Activated naive CD8-positive, alpha-beta T cell treated with anti-CD3 and anti-CD28 coated beads for 36 hours (primary cell): ENCODE measurements around the gene ZNF608. TPM values are rescaled to one million over a fixed set of nuclear protein-coding genes. Genes with fewer than 3 reads are reported as not detected.

Experiments used
- DNase-seq: peaks from one replicate; pipeline ENCODE4 v3.0.0; 2021
- H3K27ac Mint-ChIP-seq: one replicate; pipeline ENCODE4 v1.8.0; 2022; ENCODE audit warnings: mild to moderate bottlenecking, moderate library complexity, mixed read lengths
- H3K27me3 Mint-ChIP-seq: one replicate; pipeline ENCODE4 v1.8.0; 2022; ENCODE audit warnings: mild to moderate bottlenecking, mixed read lengths
- H3K36me3 Mint-ChIP-seq: one replicate; pipeline ENCODE4 v1.8.0; 2021; ENCODE audit warnings: mild to moderate bottlenecking, mixed read lengths
- H3K4me1 Mint-ChIP-seq: one replicate; pipeline ENCODE4 v1.8.0; 2021; ENCODE audit warnings: mixed read lengths
- H3K4me3 Mint-ChIP-seq: one replicate; pipeline ENCODE4 v1.8.0; 2022; ENCODE audit warnings: mild to moderate bottlenecking, moderate library complexity, mixed read lengths
- H3K9me3 Mint-ChIP-seq: one replicate; pipeline ENCODE4 v1.8.0; 2022; ENCODE audit warnings: mixed read lengths
- total RNA-seq, 2 experiments: library from RNA; stranded (reverse); gene quantifications; one replicate each; pipeline ENCODE4 v1.2.3, GENCODE V29; 2021

The ZNF608 gene
- total RNA-seq, 2 experiments from 2014 or later, result 0.06 to 0.12 TPM

DNA sequence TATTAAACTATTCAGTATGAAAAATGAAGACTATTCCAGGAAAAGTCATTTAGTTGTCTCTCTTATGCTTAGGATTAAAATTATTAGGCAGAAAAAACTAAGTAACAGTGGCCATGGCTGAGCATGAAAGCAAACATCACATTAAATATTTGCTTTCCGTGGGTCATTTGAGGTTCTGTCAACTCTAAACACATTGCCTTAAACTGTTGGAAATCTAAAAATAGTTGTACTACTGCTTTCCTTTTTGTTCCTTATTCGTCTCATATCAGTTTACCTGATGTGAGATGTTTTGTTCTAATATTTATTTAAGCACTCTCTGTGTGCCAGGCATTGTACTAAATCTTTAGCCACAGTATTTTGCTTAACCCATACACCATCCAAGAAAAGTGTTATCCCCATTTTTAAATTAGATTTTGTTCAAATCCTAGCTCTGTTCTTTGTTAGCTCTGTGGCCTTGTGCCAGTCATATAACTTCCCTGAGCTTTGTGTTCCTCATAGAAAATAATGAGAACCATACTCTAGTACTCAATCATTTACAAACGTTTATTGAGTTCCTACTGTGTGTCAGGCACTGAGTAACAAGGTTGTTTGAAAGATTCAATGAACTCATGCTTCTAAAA, 18.7 kb upstream of the ZNF608 start:
- Mint-ChIP-seq H3K36me3 (no peaks in the 10 kb centered on the region), H3K4me1 (no peaks in the 10 kb centered on the region), H3K27me3 (peaks cover 5% of the 10 kb centered on the region), H3K9me3 (no peaks in the 10 kb centered on the region), H3K27ac (no peak overlapping the region), H3K4me3 (no peak overlapping the region)
- DNase-seq, result no peak

DNA sequence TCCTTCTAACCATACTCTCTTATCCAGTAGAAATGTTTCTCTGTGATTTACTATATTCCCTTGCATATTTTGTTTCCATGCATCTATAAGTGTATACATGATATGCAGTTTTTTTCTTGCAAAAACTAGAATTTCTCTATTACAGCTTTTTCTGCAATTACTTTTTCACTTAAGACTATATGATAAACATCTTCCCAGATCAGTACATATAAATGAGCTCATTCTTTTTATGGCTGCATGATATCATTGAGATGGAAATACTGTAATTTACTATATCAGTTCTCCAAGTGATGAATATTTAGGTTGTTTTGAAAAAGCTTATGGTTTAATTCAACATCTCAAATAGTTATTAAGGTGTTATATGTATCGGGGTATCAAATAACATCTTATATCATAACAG, 18.1 kb upstream of the ZNF608 start:
- H3K4me1 Mint-ChIP-seq, result no peaks in the 10 kb centered on the region
- no peak for DNase-seq
- H3K4me3 Mint-ChIP-seq, result no peak overlapping the region
- no peaks in the 10 kb centered on the region for H3K36me3 Mint-ChIP-seq
- peaks cover 5% of the 10 kb centered on the region for H3K27me3 Mint-ChIP-seq
- no peaks in the 10 kb centered on the region for H3K9me3 Mint-ChIP-seq
- no peak overlapping the region for H3K27ac Mint-ChIP-seq

DNA sequence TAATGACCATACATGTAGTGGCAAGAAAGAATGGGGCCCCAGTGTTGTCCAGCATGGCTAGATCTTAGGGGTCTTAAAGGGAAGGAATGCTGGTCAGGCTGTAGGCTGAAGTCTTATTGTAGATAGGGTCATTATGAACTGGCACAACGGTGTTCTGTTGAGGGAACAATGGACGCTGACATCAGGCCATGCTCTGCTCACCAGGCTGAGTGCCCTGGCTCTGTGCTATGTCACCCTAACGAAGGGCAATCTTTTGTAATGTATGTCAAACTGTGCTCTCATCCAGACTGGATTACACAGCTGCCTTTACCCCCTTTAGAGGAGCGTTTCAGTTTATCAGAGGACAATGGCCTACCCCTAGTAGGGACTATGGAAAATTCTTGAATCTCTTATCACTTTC, 14.6 kb upstream of the ZNF608 start:
- Mint-ChIP-seq H3K4me3 (no peak overlapping the region), H3K36me3 (no peaks in the 10 kb centered on the region), H3K4me1 (no peaks in the 10 kb centered on the region), H3K9me3 (no peaks in the 10 kb centered on the region), H3K27me3 (no peaks in the 10 kb centered on the region), H3K27ac (no peak overlapping the region)
- no peak for DNase-seq

DNA sequence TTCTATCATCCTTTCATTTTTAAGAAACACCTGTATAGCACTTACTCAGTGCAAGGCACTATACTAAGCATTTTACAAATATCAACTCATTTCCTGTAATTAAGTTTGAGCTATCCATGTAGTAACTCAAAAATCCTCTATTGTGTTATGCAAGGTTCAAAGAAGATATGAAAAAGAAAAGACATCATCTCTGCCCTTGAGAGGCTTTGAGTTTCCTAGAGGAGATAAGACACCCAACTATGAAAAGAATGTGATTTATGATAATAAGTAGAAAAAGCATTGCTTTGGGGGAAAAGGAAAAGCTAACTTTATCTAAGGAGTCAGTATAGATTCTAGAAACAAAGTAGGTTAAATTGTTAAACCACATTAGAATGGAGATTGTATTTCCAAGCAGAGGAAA, 14.2 kb upstream of the ZNF608 start:
- Mint-ChIP-seq H3K9me3 (no peaks in the 10 kb centered on the region), H3K4me3 (no peak overlapping the region)

DNA sequence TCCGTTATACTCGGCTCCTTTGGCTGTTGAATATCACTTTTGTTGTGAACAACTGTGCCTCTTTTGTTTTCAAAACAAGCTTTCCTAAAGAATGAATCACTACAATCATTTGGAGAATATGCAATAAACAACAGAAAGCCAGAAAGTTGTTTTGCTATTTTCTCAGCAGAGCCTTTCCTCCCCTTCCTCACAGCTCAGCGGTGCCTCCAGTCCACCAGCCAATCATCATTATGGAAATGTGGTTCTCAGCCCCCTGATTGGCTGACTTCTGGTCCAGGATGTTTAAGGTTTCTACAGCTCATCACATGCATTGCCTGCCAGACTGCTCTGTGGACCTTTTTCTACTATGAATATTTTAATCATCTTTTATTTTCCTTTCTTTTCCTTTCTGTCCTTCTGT, 9.1 kb upstream of the ZNF608 start:
- Mint-ChIP-seq H3K27me3 (peaks cover 30% of the 10 kb centered on the region), H3K27ac (no peak overlapping the region), H3K36me3 (no peaks in the 10 kb centered on the region), H3K9me3 (no peaks in the 10 kb centered on the region), H3K4me3 (no peak overlapping the region), H3K4me1 (no peaks in the 10 kb centered on the region)
- no peak for DNase-seq

More for the DNA sequence above, 14.2 kb upstream of the ZNF608 start:
- H3K36me3 Mint-ChIP-seq, result no peaks in the 10 kb centered on the region
- no peaks in the 10 kb centered on the region for H3K4me1 Mint-ChIP-seq
- DNase-seq, result no peak
- H3K27ac Mint-ChIP-seq, result no peak overlapping the region
- H3K27me3 Mint-ChIP-seq, result peaks cover 3% of the 10 kb centered on the region

DNA sequence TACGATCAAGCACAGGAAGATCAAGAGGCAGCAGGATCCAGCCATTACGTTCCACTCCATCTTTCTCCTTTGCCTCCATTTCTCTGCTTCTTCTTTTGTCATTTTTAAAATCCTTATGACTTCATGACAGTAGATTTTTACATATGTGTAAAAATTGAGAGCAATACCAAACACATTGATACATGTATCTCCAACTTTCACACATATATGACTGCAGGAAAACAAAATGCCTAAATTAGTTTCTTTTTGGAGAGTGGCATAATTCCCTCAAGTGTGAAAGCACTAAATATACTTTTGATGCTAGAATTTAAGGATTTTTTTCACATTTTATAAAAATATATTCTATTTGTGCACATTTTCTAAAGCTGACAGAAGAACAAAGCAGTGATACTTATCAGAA, 8.6 kb upstream of the ZNF608 start:
- Mint-ChIP-seq H3K4me3 (no peak overlapping the region), H3K4me1 (no peaks in the 10 kb centered on the region), H3K27ac (no peak overlapping the region), H3K27me3 (peaks cover 31% of the 10 kb centered on the region), H3K9me3 (no peaks in the 10 kb centered on the region), H3K36me3 (no peaks in the 10 kb centered on the region)
- no peak for DNase-seq

DNA sequence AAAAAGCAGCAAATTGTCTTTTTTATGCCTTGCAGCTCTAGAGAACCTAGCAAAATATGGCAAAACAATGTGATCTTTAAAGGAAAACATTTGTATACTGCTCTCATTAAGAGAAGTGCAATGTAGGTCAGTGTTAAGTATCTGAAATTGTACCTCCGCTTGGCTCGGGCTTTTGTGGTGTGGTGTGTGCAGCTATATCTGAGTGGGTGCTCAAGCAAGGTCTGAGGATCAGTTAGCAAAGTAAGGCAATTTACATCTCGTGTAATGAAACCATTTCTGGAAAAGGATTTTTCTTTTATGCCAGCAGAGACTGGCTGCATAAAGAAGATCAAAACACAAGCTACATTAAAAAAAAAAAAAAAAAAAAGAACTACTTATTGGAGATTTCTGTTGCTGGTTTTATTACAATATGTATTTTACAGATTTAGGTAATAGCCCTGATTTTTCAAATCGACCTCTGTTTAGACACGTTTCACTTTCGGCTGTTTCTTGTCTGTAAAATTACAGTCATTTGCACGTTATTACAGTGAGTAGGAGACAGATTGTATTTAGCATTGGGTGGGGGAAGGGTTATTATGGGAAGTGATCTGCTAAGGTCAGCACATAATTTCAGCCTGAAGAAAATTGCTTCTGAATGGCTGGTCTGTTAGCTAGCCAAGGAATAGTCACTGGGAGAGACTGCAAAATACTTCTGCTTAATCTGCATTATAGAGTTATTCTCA, 7.9 kb upstream of the ZNF608 start:
- Mint-ChIP-seq H3K36me3 (no peaks in the 10 kb centered on the region), H3K9me3 (no peaks in the 10 kb centered on the region), H3K4me1 (no peaks in the 10 kb centered on the region), H3K27ac (no peak overlapping the region), H3K4me3 (no peak overlapping the region), H3K27me3 (peaks cover 31% of the 10 kb centered on the region)
- DNase-seq, result no peak

DNA sequence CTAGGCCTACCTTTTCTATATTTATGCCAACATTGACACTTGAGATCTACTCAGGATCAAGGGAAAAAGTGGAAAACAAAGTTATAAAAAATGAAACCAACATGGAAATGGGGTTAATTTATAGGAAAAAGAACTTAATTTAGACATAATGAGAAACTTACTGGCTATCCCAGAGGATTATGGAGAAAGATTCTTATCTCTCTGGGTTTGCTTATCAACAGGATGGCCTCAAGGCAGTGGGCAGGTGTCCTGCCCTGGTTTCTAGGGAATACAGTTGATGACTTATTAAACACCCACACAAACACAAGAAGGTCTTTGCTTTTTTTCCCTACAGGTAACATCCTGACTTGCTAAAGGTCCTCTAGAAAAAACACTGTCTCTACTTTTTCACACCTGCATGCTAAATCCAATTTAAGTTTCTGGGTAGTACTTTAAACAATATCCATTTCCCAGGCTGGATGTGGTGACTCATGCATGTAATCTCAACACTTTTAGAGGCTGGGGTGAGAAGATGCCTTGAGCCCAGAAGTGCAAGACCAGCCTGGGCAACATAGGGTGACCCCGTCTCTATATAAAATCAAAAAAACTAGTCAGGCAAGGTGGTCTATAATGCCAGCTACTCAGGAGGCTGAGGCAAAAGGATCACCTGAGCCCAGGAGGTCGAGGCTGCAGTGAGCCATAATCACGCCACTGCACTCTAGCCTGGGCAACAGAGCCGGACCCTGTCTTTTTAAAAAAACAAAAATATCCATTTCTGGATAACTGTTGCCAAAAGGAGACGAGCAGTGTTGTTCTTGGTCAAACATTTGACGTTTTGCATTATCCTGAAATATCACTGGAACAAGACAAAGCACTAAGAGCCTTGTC, 6.6 kb upstream of the ZNF608 start:
- Mint-ChIP-seq H3K27ac (no peak overlapping the region), H3K4me1 (peaks cover 10% of the 10 kb centered on the region), H3K36me3 (no peaks in the 10 kb centered on the region), H3K9me3 (no peaks in the 10 kb centered on the region), H3K4me3 (no peak overlapping the region), H3K27me3 (peaks cover 31% of the 10 kb centered on the region)
- DNase-seq, result no peak

DNA sequence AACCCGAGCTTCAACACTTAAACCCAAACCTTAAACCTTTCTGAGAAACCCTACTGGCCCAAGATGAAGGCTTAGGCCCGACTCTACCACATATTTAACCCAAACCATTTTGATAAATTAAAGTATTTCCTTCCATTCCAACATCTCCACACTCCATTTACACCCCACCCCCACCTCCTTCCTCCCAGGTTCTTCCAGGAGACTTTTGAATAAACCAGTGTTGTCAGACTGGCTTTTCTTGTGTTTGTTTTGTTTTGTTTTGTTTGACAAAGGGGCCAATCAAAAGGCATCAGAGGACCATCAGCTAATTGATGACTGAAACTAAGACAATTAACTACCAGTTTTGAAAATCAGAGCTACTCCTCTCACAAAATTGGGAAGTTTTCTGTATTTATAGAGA, 4.6 kb upstream of the ZNF608 start:
- Mint-ChIP-seq H3K27me3 (peaks cover 31% of the 10 kb centered on the region), H3K9me3 (no peaks in the 10 kb centered on the region), H3K4me1 (peaks cover 28% of the 10 kb centered on the region), H3K36me3 (no peaks in the 10 kb centered on the region), H3K4me3 (no peak overlapping the region), H3K27ac (no peak overlapping the region)
- DNase-seq, result no peak

DNA sequence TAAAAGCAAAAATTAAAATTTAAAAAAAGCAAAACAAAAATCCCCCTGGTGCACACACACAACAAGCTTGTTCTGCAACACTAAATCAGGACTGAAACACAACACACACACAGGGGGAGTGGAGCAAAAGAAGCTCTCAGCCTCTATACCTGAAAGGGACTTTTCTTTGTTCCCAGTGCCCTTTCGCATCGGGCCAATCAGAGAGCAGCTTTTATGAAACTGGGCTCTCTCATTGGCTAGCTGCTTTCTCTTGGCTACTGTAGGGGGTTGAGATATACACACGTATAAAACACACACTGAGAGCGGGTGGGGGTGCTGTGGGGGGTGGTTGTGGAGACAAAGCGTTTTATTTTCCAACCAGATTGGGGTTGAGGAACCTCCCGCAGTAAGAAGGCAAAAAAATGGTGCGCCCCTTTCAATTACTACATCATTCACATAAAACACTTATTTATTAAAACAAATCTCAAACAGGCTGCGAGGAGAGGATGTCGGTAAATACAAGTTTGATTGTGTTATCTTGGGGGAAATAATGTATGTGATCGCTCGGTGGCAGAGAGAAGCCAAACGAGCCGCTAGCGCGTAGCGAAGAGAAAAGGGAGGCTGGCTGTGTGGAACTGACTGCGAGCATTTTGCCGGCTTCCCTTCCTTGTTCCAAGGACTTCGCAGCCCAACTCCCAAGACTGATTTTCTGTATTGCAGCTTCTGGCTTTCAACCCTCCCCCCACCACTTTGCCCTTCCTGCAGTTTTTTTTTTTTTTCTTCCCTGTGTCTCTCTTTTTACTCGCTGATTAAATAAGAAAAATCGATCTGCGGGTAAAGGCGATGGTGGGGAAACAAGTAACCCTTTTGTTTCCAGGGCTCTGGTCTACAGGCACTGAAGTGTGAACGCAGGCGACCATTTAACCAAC, 2.5 kb upstream of the ZNF608 start:
- Mint-ChIP-seq H3K9me3 (no peaks in the 10 kb centered on the region), H3K27ac (no peak overlapping the region), H3K36me3 (no peaks in the 10 kb centered on the region), H3K4me1 (peaks cover 28% of the 10 kb centered on the region), H3K4me3 (peak overlapping the region; percentile 54), H3K27me3 (peaks cover 21% of the 10 kb centered on the region)
- DNase-seq, result no peak

DNA sequence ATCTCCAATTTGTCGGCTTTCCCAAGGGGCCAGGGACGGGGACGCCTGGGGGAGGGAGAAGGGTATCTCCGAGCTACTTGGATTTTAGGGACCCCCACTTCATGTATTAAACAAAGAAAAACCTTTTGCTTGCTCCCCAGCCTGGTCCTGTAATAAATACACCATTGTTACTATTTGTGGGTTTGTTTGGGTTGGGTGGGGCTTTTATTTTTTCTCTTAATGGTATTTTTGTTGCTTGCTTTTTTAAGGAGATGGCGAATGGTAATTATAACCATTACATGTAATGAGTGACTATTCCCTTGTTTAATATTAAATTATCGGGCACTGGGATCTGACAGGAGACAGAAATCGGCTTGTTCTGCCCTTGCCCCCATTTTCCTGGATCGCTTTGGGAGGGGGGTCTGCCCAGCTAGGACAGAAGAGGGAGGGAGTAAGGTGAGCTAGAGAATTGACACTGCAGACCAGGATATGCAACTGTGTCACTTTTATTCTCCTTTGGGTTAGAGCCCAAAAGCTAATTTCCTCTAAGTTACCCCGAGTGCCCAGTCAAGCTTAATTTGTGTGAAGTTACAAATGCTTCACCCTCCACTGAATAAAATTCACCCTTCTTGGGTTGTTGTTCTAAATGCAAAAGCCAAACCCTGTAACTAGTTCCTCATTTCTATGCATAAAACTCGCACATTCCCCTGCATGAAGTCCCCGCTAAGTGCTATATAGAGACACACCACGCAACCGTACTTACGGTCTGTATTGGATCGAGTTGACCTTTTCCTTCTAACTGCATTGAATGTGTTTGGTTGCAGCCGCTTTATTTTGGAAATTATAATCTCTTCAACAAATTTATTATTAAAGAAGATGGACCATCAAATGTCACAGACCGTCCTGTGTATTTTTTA, 1.6 kb upstream of the ZNF608 start:
- no peaks in the 10 kb centered on the region for H3K36me3 Mint-ChIP-seq
- H3K4me3 Mint-ChIP-seq, result peak overlapping the region; percentile 68
- peaks cover 28% of the 10 kb centered on the region for H3K4me1 Mint-ChIP-seq
- H3K27ac Mint-ChIP-seq, result peak overlapping the region; percentile 38
- H3K9me3 Mint-ChIP-seq, result no peaks in the 10 kb centered on the region
- H3K27me3 Mint-ChIP-seq, result peaks cover 19% of the 10 kb centered on the region
- no peak for DNase-seq

DNA sequence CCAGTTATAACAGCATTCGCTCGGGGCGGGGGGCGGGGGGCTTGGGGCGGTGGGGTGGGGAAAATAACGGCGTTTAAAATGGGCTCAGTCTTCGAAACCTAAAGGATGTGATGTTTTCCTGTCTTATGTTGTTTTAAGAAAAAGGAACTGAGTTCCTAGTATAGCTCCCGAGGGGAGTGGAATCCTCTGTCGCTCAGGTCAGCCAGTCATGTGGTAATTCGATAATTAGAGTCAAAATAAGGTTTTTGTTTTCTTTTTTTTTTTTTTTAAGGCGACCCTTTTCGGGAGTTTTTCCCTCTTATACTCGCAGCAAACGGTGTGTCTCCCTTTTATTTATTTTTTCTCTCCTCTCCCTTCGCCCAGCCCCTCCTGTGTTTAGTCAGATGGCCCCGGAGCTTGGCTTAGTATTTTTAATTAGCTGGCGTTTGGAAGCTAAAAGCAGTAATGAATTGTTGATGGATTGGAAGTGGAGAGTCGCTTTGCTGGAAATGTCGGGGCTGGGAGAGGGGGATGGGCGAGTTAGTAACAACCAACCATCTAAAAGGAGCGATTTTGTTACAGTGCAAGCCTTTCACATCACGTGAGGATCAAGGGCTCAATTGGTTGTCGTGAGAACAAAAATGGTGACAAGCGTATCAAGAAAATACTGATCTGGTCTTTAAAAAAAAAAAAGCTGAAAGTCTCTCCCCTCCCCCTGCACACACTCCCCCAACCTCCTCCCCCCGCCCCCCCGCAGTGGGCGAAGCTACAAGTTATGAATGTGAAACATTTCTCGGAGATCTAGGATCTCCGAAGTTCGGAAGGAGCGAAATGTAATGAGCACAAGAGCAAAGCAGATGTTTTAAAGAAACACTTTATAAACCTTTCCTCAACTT, 714 bp upstream of the ZNF608 start:
- Mint-ChIP-seq H3K27ac (no peak overlapping the region), H3K4me1 (peaks cover 28% of the 10 kb centered on the region), H3K36me3 (no peaks in the 10 kb centered on the region), H3K9me3 (no peaks in the 10 kb centered on the region), H3K4me3 (peak overlapping the region; percentile 68), H3K27me3 (peaks cover 17% of the 10 kb centered on the region)
- no peak for DNase-seq
